Measurements from ENCODE around the gene FBXO2. TPM values are rescaled to one million over a fixed set of nuclear protein-coding genes. Genes with fewer than 3 reads are reported as not detected.
A peak's percentile ranks its signal among the peaks of the same experiment; 100 is the strongest.

The FBXO2 gene
- total RNA-seq, 4 donors from 2014 or later = 0.59 to 7.2 (median 4.2) TPM

DNA sequence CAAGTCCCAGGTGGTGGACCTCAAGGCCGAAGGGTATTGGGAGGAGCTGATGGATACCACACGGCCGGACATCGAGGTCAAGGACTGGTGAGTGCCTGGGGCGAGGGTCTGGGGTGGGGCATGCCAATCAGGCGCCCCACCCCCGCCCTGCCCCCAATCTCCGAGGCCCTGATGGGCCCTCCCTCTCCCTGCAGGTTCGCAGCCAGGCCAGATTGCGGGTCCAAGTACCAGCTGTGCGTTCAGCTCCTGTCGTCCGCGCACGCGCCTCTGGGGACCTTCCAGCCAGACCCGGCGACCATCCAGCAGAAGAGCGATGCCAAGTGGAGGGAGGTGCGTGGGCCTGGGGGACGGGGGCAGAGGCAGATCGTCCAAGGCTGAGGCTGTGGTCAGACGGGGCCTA, 4.3 kb upstream of the FBXO2 start:
- Histone ChIP-seq H3K4me3 (no peak overlapping the region), H3K9me3 (no peaks in the 10 kb centered on the region), H3K27ac (no peak overlapping the region), H3K36me3 (no peaks in the 10 kb centered on the region), H3K27me3 (no peaks in the 10 kb centered on the region), H3K4me1 (peaks cover 0 to 10% of the 10 kb centered on the region in 2 donors)
- no peak for DNase-seq
- intact Hi-C loops (cut with DNase I; ENCODE audit: low total_unique reads) = no loop called here
- TF ChIP-seq, protein P1, sequence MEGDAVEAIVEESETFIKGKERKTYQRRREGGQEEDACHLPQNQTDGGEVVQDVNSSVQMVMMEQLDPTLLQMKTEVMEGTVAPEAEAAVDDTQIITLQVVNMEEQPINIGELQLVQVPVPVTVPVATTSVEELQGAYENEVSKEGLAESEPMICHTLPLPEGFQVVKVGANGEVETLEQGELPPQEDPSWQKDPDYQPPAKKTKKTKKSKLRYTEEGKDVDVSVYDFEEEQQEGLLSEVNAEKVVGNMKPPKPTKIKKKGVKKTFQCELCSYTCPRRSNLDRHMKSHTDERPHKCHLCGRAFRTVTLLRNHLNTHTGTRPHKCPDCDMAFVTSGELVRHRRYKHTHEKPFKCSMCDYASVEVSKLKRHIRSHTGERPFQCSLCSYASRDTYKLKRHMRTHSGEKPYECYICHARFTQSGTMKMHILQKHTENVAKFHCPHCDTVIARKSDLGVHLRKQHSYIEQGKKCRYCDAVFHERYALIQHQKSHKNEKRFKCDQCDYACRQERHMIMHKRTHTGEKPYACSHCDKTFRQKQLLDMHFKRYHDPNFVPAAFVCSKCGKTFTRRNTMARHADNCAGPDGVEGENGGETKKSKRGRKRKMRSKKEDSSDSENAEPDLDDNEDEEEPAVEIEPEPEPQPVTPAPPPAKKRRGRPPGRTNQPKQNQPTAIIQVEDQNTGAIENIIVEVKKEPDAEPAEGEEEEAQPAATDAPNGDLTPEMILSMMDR (IDR thresholded peaks at IDR 0.05) = no peak
- no peak for TF ChIP-seq POLR2A (IDR thresholded peaks at IDR 0.05)

DNA sequence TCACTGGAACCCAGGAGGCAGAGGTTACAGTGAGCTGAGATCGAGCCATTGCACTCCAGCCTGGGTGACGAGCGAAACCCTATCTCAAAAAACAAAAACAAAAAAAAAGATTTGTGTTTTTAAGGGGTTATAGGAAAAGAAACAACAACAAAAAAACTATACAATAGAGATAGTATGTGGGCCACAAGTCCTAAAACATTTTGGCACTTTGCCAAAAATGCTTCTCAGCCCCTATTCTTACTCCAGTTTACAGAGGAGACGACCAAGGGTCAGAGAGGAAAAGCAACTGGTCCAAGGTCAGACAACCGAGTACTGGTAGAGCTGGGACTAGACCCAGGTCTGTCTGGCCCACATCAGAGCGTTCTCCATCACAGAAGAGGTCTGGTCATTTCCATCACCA, 3.4 kb upstream of the FBXO2 start:
- Histone ChIP-seq H3K9me3 (no peaks in the 10 kb centered on the region), H3K27me3 (no peaks in the 10 kb centered on the region), H3K4me3 (no peak overlapping the region), H3K27ac (no peak overlapping the region), H3K36me3 (no peaks in the 10 kb centered on the region), H3K4me1 (peaks cover 0 to 10% of the 10 kb centered on the region in 2 donors)
- DNase-seq = no peak
- intact Hi-C loops (cut with DNase I; ENCODE audit: low total_unique reads) = no loop called here
- no peak for TF ChIP-seq POLR2A (IDR thresholded peaks at IDR 0.05)

DNA sequence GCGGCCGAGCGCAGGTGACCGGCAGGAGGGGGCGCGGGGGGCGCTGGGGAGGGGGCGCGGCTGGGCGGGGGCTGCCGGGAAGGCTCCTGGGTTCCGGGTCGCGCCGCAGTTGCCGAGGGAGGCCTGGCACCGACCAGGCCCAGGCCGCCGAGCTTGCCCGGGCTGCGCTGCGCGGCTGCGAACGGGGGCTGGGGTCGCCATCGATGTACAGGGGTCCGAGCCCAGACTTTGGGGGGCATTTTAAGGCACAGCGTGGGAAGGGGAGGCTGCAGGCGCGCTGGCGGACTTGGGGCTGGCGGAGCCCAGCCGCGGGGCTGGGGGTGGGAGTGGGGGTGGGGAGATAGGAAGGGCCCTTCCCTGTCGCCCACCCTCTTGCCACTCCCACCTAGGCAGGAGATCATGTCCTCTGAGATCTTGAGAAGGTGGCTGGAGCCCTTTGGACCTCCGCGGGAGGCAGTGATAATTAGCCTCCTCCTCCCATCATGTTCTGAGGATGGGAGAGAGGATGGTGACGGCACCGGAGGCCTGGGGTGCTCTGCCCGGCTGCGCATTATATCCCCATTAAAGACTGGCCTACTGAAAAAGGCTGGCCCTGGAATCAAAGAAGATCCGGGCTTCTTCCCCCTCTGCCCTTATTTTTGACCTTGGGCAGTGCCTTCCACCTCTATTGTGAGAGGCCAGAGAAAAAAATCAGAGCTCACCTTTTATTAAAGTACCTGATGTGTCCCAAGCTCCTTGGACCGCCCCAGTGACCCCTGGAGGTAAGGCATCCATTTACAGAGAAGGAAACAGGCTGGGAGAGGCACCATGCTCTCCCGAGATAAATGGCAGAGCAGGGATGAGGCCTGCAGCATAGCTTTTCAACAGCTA, 945 bp upstream of the FBXO2 start:
- intact Hi-C loops (cut with DNase I; ENCODE audit: low total_unique reads) = no loop called here
- Histone ChIP-seq H3K9me3 (no peaks in the 10 kb centered on the region), H3K4me3 (peak overlapping the region; percentile 50 to 85), H3K27ac (peak overlapping the region; percentile 36 to 47), H3K36me3 (no peaks in the 10 kb centered on the region), H3K4me1 (peaks cover 0 to 10% of the 10 kb centered on the region in 2 donors), H3K27me3 (peaks cover 0 to 1% of the 10 kb centered on the region in 2 donors)
- no peak for DNase-seq
- no peak for TF ChIP-seq POLR2A (IDR thresholded peaks at IDR 0.05)
- TF ChIP-seq, protein P1 (IDR thresholded peaks at IDR 0.05) = no peak

DNA sequence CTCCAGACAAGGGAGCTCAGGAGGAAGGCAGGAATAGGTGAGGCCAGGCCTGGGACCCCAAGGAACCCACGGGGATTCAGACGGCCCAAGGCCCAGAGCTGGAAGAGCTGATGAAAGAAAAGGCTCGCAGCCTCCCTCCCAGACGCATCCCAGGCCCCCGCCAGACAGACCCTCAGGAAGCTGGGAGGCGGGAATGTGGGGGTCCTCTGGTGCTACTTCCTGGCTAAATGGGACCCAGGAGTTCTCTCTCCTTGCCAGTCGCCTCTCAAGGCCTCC, 430 bp downstream of the FBXO2 start:
- peak overlapping the region in 1 of 2 donors; percentile 85 for H3K4me3 ChIP-seq
- H3K9me3 ChIP-seq = no peaks in the 10 kb centered on the region
- peak overlapping the region in 1 of 2 donors; percentile 67 for H3K27ac ChIP-seq
- H3K4me1 ChIP-seq = peaks cover 0 to 13% of the 10 kb centered on the region in 2 donors
- intact Hi-C loops (cut with DNase I; ENCODE audit: low total_unique reads) = no loop called here
- H3K27me3 ChIP-seq = peaks cover 9 to 10% of the 10 kb centered on the region in 2 donors
- no peaks in the 10 kb centered on the region for H3K36me3 ChIP-seq
- DNase-seq = no peak
- TF ChIP-seq, protein P1 (IDR thresholded peaks at IDR 0.05) = no peak

DNA sequence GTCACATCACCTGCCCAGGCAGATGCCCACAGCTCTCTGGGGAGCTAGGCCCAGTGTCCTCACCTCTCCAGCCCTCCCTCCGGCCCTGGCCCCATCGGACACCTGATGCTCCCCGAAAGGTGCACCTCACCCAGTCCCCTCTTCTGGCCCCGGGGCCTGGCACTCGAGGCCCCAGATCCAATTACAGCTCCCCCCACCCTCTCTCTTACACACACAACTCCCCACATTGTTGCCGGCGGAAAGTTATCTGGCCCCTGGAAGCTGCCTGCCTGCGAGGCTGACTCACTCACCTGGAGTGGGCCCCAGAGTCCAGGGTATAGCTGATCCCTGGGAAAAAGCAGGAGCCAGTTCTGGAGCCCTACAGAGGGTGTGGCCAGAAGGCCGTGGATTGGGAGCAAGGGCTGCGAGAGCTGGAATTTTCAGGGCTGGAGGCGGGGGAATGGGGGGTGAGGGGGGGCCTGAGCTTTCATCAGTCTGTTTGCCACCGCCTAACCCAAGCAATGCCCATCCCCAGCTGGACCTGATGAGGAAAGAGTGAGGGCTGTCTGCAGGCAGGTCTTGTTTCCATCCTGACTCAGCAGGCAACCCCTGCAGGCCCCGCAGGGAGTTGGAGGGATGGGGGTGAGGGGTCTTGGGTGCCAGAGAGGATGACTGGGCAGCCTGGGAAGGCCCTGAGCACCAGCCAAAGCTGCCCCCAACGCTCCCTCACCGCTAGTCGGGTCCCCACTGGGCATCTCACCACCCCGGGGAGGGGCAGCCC, 948 bp downstream of the FBXO2 start:
- Histone ChIP-seq H3K27me3 (peaks cover 9 to 15% of the 10 kb centered on the region in 2 donors), H3K4me3 (no peak overlapping the region)
- intact Hi-C loops (cut with DNase I; ENCODE audit: low total_unique reads) = no loop called here

More for the DNA sequence above, 948 bp downstream of the FBXO2 start:
- no peak for TF ChIP-seq POLR2A (IDR thresholded peaks at IDR 0.05)
- TF ChIP-seq, protein P1 (IDR thresholded peaks at IDR 0.05) = no peak
- DNase-seq = no peak
- Histone ChIP-seq H3K27ac (no peak overlapping the region), H3K4me1 (peaks cover 0 to 13% of the 10 kb centered on the region in 2 donors), H3K9me3 (no peaks in the 10 kb centered on the region), H3K36me3 (no peaks in the 10 kb centered on the region)
